Adrenal gland (tissue), 12 donors: ENCODE results near the gene PLEKHG4B. TPM values are rescaled to one million over a fixed set of nuclear protein-coding genes. Genes with fewer than 3 reads are reported as not detected.

Experiments
- DNase-seq, 7 donors: peaks; one replicate each; pipeline ENCODE4 v3.0.0-alpha.2; 2019 to 2020
- H3K27ac ChIP-seq, 5 donors: fragments of 200-600 bp; sonication (generic) in 4 of 5; 1 replicate in 3 of 5; 2 replicates in 2 of 5; pipeline versions ENCODE4 v1.5.1 to v1.8.0; 2016 to 2020; ENCODE audit warnings: mild to moderate bottlenecking in 1 of 5
- H3K27me3 ChIP-seq: fragments of 200-600 bp; 2 replicates; pipeline ENCODE4 v1.8.0; 2021
- H3K36me3 ChIP-seq, 2 donors: fragments of 200-600 bp; replicated peaks in 1 of 2; 1 replicate in 1 of 2; 2 replicates in 1 of 2; pipeline versions ENCODE4 v1.5.1 to v1.8.0; 2018 to 2022
- H3K4me1 ChIP-seq, 2 donors: fragments of 200-600 bp; replicated peaks in 1 of 2; 1 replicate in 1 of 2; 2 replicates in 1 of 2; pipeline versions ENCODE4 v1.5.1 to v1.8.0; 2018 to 2021
- H3K4me3 ChIP-seq, 4 donors: fragments of 200-600 bp; sonication (generic) in 3 of 4; one replicate each; pipeline ENCODE4 v1.5.1; 2016 to 2018
- H3K9me3 ChIP-seq, 3 donors: fragments of 200-600 bp; sonication (generic) in 1 of 3; replicated peaks in 1 of 3; 1 replicate in 2 of 3; 2 replicates in 1 of 3; pipeline versions ENCODE4 v1.5.1 to v1.8.0; 2016 to 2021
- CTCF ChIP-seq, 6 experiments: fragments of 450-650 bp in 4 of 6; fragments of 200-600 bp in 2 of 6; sonication (generic) in 1 of 6; IDR thresholded peaks; 1 replicate in 5 of 6; 2 replicates in 1 of 6; pipeline versions ENCODE4 v1.5.1 to v1.8.0; 2016 to 2021; ENCODE audit warnings: antibody characterized with exemption in 6 of 6, mild to moderate bottlenecking in 2 of 6, moderate library complexity in 1 of 6
- POLR2A ChIP-seq, 2 donors: fragments of 450-650 bp; IDR thresholded peaks; one replicate each; pipeline ENCODE4 v1.6.1; 2017; ENCODE audit warnings: antibody characterized with exemption in 2 of 2, mild to moderate bottlenecking in 2 of 2, moderate library complexity in 1 of 2
- WGBS, 4 donors: extraction: QIAGEN DNeasy Blood & Tissue Kit in 2 of 4; methylation state at CpG; one replicate each; pipeline versions ENCODE4 v1.1.5 to v1.1.7; 2013 to 2017; 5-methylcytosine and 5-hydroxymethylcytosine counted together
- intact Hi-C, 2 donors: fragments of 100-400 bp; cut with DNase I; formaldehyde crosslinking; loops; one replicate each; pipeline versions ENCODE4 v1.14.1 to v1.15.0; 2022 to 2023
- polyA plus RNA-seq, 3 donors: library from polyadenylated mRNA; stranded (reverse); fragments of 200-250 nt in 2 of 3; fragments of 350-450 nt in 1 of 3; fragmentation: Illumina TruSeq in 1 of 3; extraction: RNeasy Lipid Tissue Mini Kit (QIAGEN cat#74804) in 1 of 3; gene quantifications; one replicate each; pipeline ENCODE4 v1.2.3, GENCODE V29; 2013 to 2014
- total RNA-seq, 9 donors: library from RNA; depleted of rRNA in 4 of 9; stranded (reverse); fragments of >200 nt in 4 of 9; fragments of 120-200 nt in 1 of 9; fragmentation: NEBNext Ultra II Directional in 1 of 9; extraction: Animal tissue kit (Norgen Biotek cat#: 25700) in 1 of 9; gene quantifications; one replicate each; pipeline versions ENCODE4 v1.1.0 to v1.2.4, GENCODE V29; 2013 to 2023
- donor health status: healthy with polysubstance abuse.
- donor health status: Bipolar disorder and iron deficiency.
- donor health status: DM: yes; HTN: yes; CAD: no.
- donor health status: DM: no; HTN: no; CAD: no.
- donor health status: DM: no; HTN: no; CAD: no.
- donor health status: DM: yes; HTN: yes; CAD: no.

The PLEKHG4B gene
- total and polyA plus RNA-seq, 12 donors: 0.03 to 3.4 (median 0.12) TPM

GRCh38 chr5:167511-167910, 75.5 kb downstream of the PLEKHG4B start:
- Histone ChIP-seq H3K27me3 (no peaks in the 10 kb centered on the region), H3K9me3 (no peaks in the 10 kb centered on the region), H3K4me1 (no peaks in the 10 kb centered on the region), H3K27ac (no peak overlapping the region), H3K36me3 (no peaks in the 10 kb centered on the region), H3K4me3 (no peak overlapping the region)
- WGBS, 4 donors: 89 to 94% (median 92%) methylated on average over 3 to 7 of the region's 7 CpGs
- peak in 3 of 7 donors; percentile 1 to 4 (median 4) for DNase-seq
- intact Hi-C loops: no loop called here
- TF ChIP-seq CTCF (IDR thresholded peaks at IDR 0.05): no peak
- TF ChIP-seq POLR2A (IDR thresholded peaks at IDR 0.05): no peak

- DNase-seq: peak in 2 of 7 donors; percentile 5 to 11
Measured at GRCh38 chr5:167982-168660, 76.2 kb downstream of the PLEKHG4B start.

GRCh38 chr5:169071-169727, 77.2 kb downstream of the PLEKHG4B start:
- no peaks in the 10 kb centered on the region for H3K27me3 ChIP-seq
- peak; percentile 37 to 79 (median 56) for DNase-seq
- no peak overlapping the region for H3K4me3 ChIP-seq
- no peak for TF ChIP-seq CTCF (IDR thresholded peaks at IDR 0.05)
- TF ChIP-seq POLR2A (IDR thresholded peaks at IDR 0.05): no peak
- WGBS, 4 donors: 69 to 71% (median 70%) methylated on average over 20 to 32 of the region's 32 CpGs
- peak overlapping the region in 1 of 5 donors; percentile 34 for H3K27ac ChIP-seq
- intact Hi-C loops: no loop called here
- H3K9me3 ChIP-seq: no peaks in the 10 kb centered on the region
- H3K4me1 ChIP-seq: no peaks in the 10 kb centered on the region
- H3K36me3 ChIP-seq: no peaks in the 10 kb centered on the region

More at GRCh38 chr5:167982-168660, 76.2 kb downstream of the PLEKHG4B start:
- Histone ChIP-seq H3K36me3 (no peaks in the 10 kb centered on the region), H3K4me3 (no peak overlapping the region), H3K4me1 (no peaks in the 10 kb centered on the region), H3K9me3 (no peaks in the 10 kb centered on the region), H3K27me3 (no peaks in the 10 kb centered on the region), H3K27ac (no peak overlapping the region)
- intact Hi-C loops: no loop called here
- WGBS, 4 donors: 73 to 77% (median 75%) methylated on average over 8 to 18 of the region's 18 CpGs
- TF ChIP-seq POLR2A (IDR thresholded peaks at IDR 0.05) (no peak), CTCF (IDR thresholded peaks at IDR 0.05) (no peak)

GRCh38 chr5:169728-170094, 77.7 kb downstream of the PLEKHG4B start:
- 59 to 90% (median 83%) methylated on average over 4 to 12 of the region's 12 CpGs for WGBS, 4 donors
- intact Hi-C loops: no loop called here
- Histone ChIP-seq H3K9me3 (no peaks in the 10 kb centered on the region), H3K4me1 (no peaks in the 10 kb centered on the region), H3K27me3 (no peaks in the 10 kb centered on the region), H3K4me3 (no peak overlapping the region), H3K27ac (peak overlapping the region in 1 of 5 donors; percentile 34), H3K36me3 (no peaks in the 10 kb centered on the region)
- DNase-seq: no peak
- TF ChIP-seq CTCF (IDR thresholded peaks at IDR 0.05) (no peak), POLR2A (IDR thresholded peaks at IDR 0.05) (no peak)
